ENCODE results near the gene POPDC2. TPM values are rescaled to one million over a fixed set of nuclear protein-coding genes. Genes with fewer than 3 reads are reported as not detected.

POPDC2 gene
- total RNA-seq, 1 donor: 0.27 TPM

DNA sequence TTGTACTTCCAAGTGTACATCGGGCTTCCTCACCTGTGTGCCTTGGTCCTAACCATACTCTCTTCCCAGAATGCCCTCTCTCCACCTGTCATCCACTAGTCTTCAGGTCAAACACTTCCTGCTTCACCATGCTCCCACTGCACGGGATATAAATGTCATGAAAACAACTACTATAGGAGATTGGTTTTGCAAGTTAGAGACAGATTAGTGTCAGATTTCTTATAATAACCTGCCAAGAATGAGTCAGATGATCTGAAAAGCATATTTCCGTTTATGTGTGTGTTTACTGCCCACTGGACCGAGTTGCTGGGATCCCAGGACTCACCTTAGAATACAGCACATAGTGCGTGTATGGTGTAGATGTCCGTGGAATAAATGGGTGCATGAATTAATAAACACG is 41.3 kb downstream of the POPDC2 start:
- TF ChIP-seq, protein P1, sequence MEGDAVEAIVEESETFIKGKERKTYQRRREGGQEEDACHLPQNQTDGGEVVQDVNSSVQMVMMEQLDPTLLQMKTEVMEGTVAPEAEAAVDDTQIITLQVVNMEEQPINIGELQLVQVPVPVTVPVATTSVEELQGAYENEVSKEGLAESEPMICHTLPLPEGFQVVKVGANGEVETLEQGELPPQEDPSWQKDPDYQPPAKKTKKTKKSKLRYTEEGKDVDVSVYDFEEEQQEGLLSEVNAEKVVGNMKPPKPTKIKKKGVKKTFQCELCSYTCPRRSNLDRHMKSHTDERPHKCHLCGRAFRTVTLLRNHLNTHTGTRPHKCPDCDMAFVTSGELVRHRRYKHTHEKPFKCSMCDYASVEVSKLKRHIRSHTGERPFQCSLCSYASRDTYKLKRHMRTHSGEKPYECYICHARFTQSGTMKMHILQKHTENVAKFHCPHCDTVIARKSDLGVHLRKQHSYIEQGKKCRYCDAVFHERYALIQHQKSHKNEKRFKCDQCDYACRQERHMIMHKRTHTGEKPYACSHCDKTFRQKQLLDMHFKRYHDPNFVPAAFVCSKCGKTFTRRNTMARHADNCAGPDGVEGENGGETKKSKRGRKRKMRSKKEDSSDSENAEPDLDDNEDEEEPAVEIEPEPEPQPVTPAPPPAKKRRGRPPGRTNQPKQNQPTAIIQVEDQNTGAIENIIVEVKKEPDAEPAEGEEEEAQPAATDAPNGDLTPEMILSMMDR (IDR thresholded peaks at IDR 0.05; ENCODE audit: insufficient read depth, low read length): no peak
- no peak for DNase-seq (ENCODE audit: low read depth)
- H3K4me3 ChIP-seq (ENCODE audit: low read depth, low read length): no peak overlapping the region

DNA sequence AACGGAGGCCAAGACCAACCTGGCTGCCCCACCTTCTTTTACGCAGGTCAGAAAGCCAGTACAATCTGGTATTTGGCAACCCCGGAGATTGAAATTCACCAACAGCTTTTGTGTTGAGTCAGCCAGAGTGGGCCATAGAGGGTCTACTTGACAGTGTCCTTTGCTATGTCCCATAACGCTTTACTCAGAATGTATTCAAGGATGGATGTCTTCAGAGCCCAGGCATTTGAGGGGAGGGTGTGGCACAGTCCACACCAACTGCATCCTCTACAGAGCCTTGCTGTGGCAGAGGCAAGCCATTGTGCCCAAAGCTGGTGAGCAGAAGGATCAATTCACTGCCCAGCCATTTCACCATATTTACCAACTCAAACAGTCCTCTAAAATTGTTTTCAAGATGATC is 44.3 kb downstream of the POPDC2 start:
- no peak for DNase-seq (ENCODE audit: low read depth)
- TF ChIP-seq, protein P1 (IDR thresholded peaks at IDR 0.05; ENCODE audit: insufficient read depth, low read length): no peak
- no peak overlapping the region for H3K4me3 ChIP-seq (ENCODE audit: low read depth, low read length)

GRCh38 chr3:119613872-119614271 is 46.5 kb downstream of the POPDC2 start:
- no peak for DNase-seq (ENCODE audit: low read depth)
- H3K4me3 ChIP-seq (ENCODE audit: low read depth, low read length): no peak overlapping the region
- TF ChIP-seq, protein P1 (IDR thresholded peaks at IDR 0.05; ENCODE audit: insufficient read depth, low read length): no peak

GRCh38 chr3:119613201-119613600 is 47.2 kb downstream of the POPDC2 start:
- no peak for DNase-seq (ENCODE audit: low read depth)
- TF ChIP-seq, protein P1 (IDR thresholded peaks at IDR 0.05; ENCODE audit: insufficient read depth, low read length): no peak
- H3K4me3 ChIP-seq (ENCODE audit: low read depth, low read length): no peak overlapping the region

DNA sequence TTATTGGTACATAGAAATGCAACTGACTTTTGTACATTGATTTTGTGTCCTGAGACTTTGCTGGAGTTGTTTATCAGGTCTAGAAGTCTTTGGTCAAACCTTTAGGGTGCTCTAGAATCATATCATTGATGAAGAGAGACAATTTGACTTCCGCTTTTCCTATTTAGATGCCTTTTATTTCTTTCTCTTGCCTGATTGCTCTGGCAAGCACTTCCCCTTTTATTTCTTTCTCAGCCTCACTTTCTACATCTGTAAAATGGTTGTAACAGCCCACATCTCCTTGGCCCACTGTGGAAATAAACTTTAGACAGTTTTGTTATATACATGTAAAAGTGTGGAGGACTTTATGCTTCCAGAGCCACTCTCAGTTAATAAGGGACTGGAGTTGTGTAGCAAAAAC is 48.7 kb downstream of the POPDC2 start:
- H3K4me3 ChIP-seq (ENCODE audit: low read depth, low read length): no peak overlapping the region
- DNase-seq (ENCODE audit: low read depth): no peak
- TF ChIP-seq, protein P1 (IDR thresholded peaks at IDR 0.05; ENCODE audit: insufficient read depth, low read length): no peak

DNA sequence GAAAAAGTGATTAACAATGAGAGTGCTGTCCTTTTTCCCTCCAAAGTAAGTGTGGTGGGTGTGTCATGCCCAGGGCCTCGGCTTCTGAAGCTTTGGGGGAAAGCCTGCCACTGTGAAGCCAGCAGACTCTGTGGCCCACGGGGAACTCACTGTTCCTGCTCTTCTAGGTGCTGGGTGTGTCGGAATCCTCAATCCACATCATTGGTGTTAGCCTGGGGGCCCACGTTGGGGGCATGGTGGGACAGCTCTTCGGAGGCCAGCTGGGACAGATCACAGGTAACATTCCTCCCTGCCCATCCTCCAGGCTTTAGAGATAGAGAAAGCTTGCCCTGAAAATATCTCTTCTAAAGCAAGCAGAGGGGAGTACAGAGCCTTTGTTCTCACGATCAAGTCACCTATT is 51.1 kb downstream of the POPDC2 start:
- no peak for DNase-seq (ENCODE audit: low read depth)
- no peak overlapping the region for H3K4me3 ChIP-seq (ENCODE audit: low read depth, low read length)
- TF ChIP-seq, protein P1 (IDR thresholded peaks at IDR 0.05; ENCODE audit: insufficient read depth, low read length): no peak

GRCh38 chr3:119608405-119609000 is 51.9 kb downstream of the POPDC2 start:
- no peak overlapping the region for H3K4me3 ChIP-seq (ENCODE audit: low read depth, low read length)
- TF ChIP-seq, protein P1 (IDR thresholded peaks at IDR 0.05; ENCODE audit: insufficient read depth, low read length): no peak
- DNase-seq (ENCODE audit: low read depth): no peak
